Activated naive CD4-positive, alpha-beta T cell treated with anti-CD3 and anti-CD28 coated beads for 36 hours (primary cell): Measurements from ENCODE around the gene PCK2. TPM values are rescaled to one million over a fixed set of nuclear protein-coding genes. Genes with fewer than 3 reads are reported as not detected.
A peak's percentile ranks its signal among the peaks of the same experiment; 100 is the strongest.

Source experiments
- CTCF ChIA-PET: fragments of 350-600 bp; sonication (Branson Sonifier 250); formaldehyde crosslinking; loops from one replicate; lab custom pipeline; 2021; ENCODE audit warnings: antibody characterized with exemption; lab: Charles Lee
- DNase-seq: peaks from one replicate; pipeline ENCODE4 v3.0.0-alpha.2; 2020
- H3K27ac Mint-ChIP-seq: one replicate; pipeline ENCODE4 v1.8.0; 2021; ENCODE audit warnings: mild to moderate bottlenecking, mixed read lengths
- H3K27me3 Mint-ChIP-seq: one replicate; pipeline ENCODE4 v1.8.0; 2021; ENCODE audit warnings: low read depth, mixed read lengths
- H3K36me3 Mint-ChIP-seq: one replicate; pipeline ENCODE4 v1.8.0; 2021; ENCODE audit warnings: low read depth, mixed read lengths
- H3K4me1 Mint-ChIP-seq: one replicate; pipeline ENCODE4 v1.8.0; 2021; ENCODE audit warnings: low read depth, mixed read lengths
- H3K4me3 Mint-ChIP-seq: one replicate; pipeline ENCODE4 v1.8.0; 2021; ENCODE audit warnings: mild to moderate bottlenecking, moderate library complexity, mixed read lengths
- H3K9me3 Mint-ChIP-seq: one replicate; pipeline ENCODE4 v1.8.0; 2021; ENCODE audit warnings: mixed read lengths
- intact Hi-C: fragments of 100-400 bp; cut with micrococcal nuclease; formaldehyde crosslinking; loops from one replicate; pipeline ENCODE4 v1.15.1; 2023
- total RNA-seq, 2 experiments: library from RNA; stranded (reverse); gene quantifications; one replicate each; pipeline ENCODE4 v1.2.3, GENCODE V29; 2021

The PCK2 gene
- total RNA-seq, 2 experiments from 2014 or later = 117 TPM

- CTCF ChIA-PET = interaction anchor here (0.6 to 4.7 kb wide), 8 partner anchors 9 to 195 kb away, joined by 3 to 22 read pairs (median 4); partner anchors contain the start of genes DCAF11, IRF9, NRL and RNF31
- no peaks in the 10 kb centered on the region for H3K9me3 Mint-ChIP-seq
- peak overlapping the region; percentile 93 for H3K27ac Mint-ChIP-seq
- peaks cover 46% of the 10 kb centered on the region for H3K36me3 Mint-ChIP-seq
- H3K4me1 Mint-ChIP-seq = peaks cover 54% of the 10 kb centered on the region
- no peaks in the 10 kb centered on the region for H3K27me3 Mint-ChIP-seq
- DNase-seq = no peak
- intact Hi-C loops = no loop called here
- H3K4me3 Mint-ChIP-seq = peak overlapping the region; percentile 99
Observed at GRCh38 chr14:24138396-24139271, 44.5 kb downstream of the PCK2 start.

- Mint-ChIP-seq H3K27ac (peak overlapping the region; percentile 46), H3K4me3 (peak overlapping the region; percentile 99), H3K4me1 (peaks cover 61% of the 10 kb centered on the region), H3K27me3 (no peaks in the 10 kb centered on the region), H3K9me3 (no peaks in the 10 kb centered on the region), H3K36me3 (peaks cover 51% of the 10 kb centered on the region)
- intact Hi-C loops = no loop called here
- DNase-seq = peak; percentile 38
- CTCF ChIA-PET = interaction anchor here (0.6 to 4.7 kb wide), 5 partner anchors 21 to 81 kb away, joined by 3 to 22 read pairs (median 3); partner anchors contain the start of genes DCAF11, IRF9 and NRL
Observed at GRCh38 chr14:24139272-24139934, 45.3 kb downstream of the PCK2 start.

GRCh38 chr14:24141097-24141880 lies 47.2 kb downstream of the PCK2 start, which contains the start of gene EMC9:
TSS of gene EMC9 (minus strand) at chr14:24141591. CDS start at chr14:24141304, 287 bp downstream.
- peak; percentile 100 for DNase-seq
- no peaks in the 10 kb centered on the region for H3K27me3 Mint-ChIP-seq
- peaks cover 65% of the 10 kb centered on the region for H3K36me3 Mint-ChIP-seq

GRCh38 chr14:24143511-24143910 lies 49.4 kb downstream of the PCK2 start:
- Mint-ChIP-seq H3K27ac (peak overlapping the region; percentile 57), H3K4me1 (peaks cover 63% of the 10 kb centered on the region), H3K4me3 (no peak overlapping the region), H3K9me3 (no peaks in the 10 kb centered on the region), H3K27me3 (no peaks in the 10 kb centered on the region), H3K36me3 (peaks cover 54% of the 10 kb centered on the region)
- no peak for DNase-seq
- CTCF ChIA-PET = interaction anchor here (6.9 kb wide), 1 partner anchor 17 kb away, joined by 63 read pairs; the partner anchor contains the start of gene IRF9
- intact Hi-C loops = no loop called here

More at GRCh38 chr14:24141097-24141880, 47.2 kb downstream of the PCK2 start, which contains the start of gene EMC9:
- Mint-ChIP-seq H3K4me3 (peak within 1 kb of the TSS; percentile 99), H3K27ac (peak within 1 kb of the TSS; percentile 93), H3K9me3 (no peaks in the 10 kb centered on the region), H3K4me1 (peaks cover 73% of the 10 kb centered on the region)
- CTCF ChIA-PET = interaction anchor here (1.0 to 1.7 kb wide), 7 partner anchors 9 to 181 kb away, joined by 3 to 15 read pairs (median 4); partner anchors contain the start of gene IRF9
- intact Hi-C loops = loop anchor here (1.0 to 2.0 kb wide), 11 partner anchors 20 to 820 kb away; partner anchors contain the start of genes AP1G2, CHMP4A, DCAF11 and GMPR2

DNA sequence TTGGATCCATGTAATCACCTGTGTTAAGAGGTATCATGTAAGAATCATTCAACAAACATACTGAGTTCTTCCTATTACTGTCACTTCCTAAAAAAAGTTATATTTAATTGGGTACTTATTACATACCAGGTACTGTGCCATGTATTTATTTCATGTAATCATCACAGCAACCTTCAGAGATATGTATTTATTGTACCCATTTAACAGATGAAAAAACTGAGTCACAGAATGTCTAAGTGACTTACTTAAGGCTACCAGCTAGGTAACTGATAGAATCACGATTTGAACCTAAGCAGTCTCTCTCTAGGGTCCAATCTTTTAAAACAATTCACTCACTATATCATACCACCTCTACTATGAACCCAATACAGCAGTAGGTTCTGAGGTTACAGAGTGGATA lies 50.3 kb downstream of the PCK2 start:
- peaks cover 63% of the 10 kb centered on the region for H3K4me1 Mint-ChIP-seq
- peak overlapping the region; percentile 99 for H3K27ac Mint-ChIP-seq
- CTCF ChIA-PET = interaction anchor here (1.7 to 6.9 kb wide), 2 partner anchors 7 to 16 kb away, joined by 5 to 63 read pairs; partner anchors contain the start of gene IRF9
- H3K9me3 Mint-ChIP-seq = no peaks in the 10 kb centered on the region
- intact Hi-C loops = no loop called here
- peaks cover 51% of the 10 kb centered on the region for H3K36me3 Mint-ChIP-seq
- no peak overlapping the region for H3K4me3 Mint-ChIP-seq
- H3K27me3 Mint-ChIP-seq = no peaks in the 10 kb centered on the region
- DNase-seq = no peak

GRCh38 chr14:24145219-24145618 lies 51.1 kb downstream of the PCK2 start:
- no peaks in the 10 kb centered on the region for H3K27me3 Mint-ChIP-seq
- peaks cover 52% of the 10 kb centered on the region for H3K36me3 Mint-ChIP-seq
- DNase-seq = no peak
- H3K4me1 Mint-ChIP-seq = peaks cover 59% of the 10 kb centered on the region
- CTCF ChIA-PET = interaction anchor here (0.8 to 6.9 kb wide), 5 partner anchors 8 to 54 kb away, joined by 4 to 63 read pairs (median 5); partner anchors contain the start of genes DCAF11, IRF9 and NRL
- peak overlapping the region; percentile 99 for H3K27ac Mint-ChIP-seq
- intact Hi-C loops = loop anchor here (5.0 kb wide), 1 partner anchor 1053 kb away; no protein-coding TSS in a partner anchor
- no peaks in the 10 kb centered on the region for H3K9me3 Mint-ChIP-seq
- peak overlapping the region; percentile 97 for H3K4me3 Mint-ChIP-seq

GRCh38 chr14:24145690-24146452 lies 51.8 kb downstream of the PCK2 start:
- peak overlapping the region; percentile 97 for H3K4me3 Mint-ChIP-seq
- no peaks in the 10 kb centered on the region for H3K9me3 Mint-ChIP-seq
- CTCF ChIA-PET = interaction anchor here (0.7 to 6.9 kb wide), 12 partner anchors 9 to 285 kb away, joined by 3 to 63 read pairs (median 4); partner anchors contain the start of genes DCAF11, IRF9 and NRL
- peaks cover 52% of the 10 kb centered on the region for H3K36me3 Mint-ChIP-seq
- peaks cover 59% of the 10 kb centered on the region for H3K4me1 Mint-ChIP-seq
- intact Hi-C loops = loop anchor here (1.0 to 5.0 kb wide), 5 partner anchors 42 to 1054 kb away; partner anchors contain the start of genes DHRS1, IPO4, NOP9 and RABGGTA
- no peaks in the 10 kb centered on the region for H3K27me3 Mint-ChIP-seq
- no peak for DNase-seq
- H3K27ac Mint-ChIP-seq = peak overlapping the region; percentile 99

DNA sequence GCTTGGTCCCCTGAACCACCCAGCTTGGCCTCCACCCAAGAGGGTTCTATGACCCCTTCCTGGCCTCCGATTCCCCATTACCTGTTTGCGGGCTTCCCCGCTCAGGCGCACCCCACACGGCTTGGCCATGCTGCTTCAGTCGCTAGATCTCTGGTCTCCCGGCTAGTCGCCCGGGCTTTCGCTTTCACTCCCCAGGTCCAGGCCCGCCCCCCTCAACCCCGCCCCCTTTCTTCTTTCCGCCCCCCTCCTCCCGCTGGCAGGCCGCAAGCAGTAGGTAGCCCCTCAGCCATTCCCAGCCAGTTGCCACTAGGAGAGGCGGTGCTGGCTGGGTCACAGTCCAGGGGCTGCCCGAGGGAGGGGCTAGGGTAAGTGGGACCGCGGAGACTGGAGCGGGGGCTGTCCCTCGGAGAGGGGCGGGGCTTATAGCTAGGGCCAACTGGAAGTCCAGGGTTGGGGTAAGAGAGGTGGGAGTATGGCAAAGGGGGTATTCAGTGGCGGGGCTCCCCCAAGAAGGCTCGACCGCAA lies 52.4 kb downstream of the PCK2 start, which contains the start of gene PSME2:
TSS of gene PSME2 (minus strand) at position 158 of the 525 bp plus-strand sequence. CDS start at position 129, 29 bp downstream.
- peak; percentile 94 for DNase-seq
- Mint-ChIP-seq H3K4me1 (peaks cover 59% of the 10 kb centered on the region), H3K9me3 (no peaks in the 10 kb centered on the region), H3K27ac (peak within 1 kb of the TSS; percentile 99), H3K27me3 (no peaks in the 10 kb centered on the region), H3K36me3 (peaks cover 57% of the 10 kb centered on the region), H3K4me3 (peak within 1 kb of the TSS; percentile 97)
- intact Hi-C loops = loop anchor here (1.0 to 5.0 kb wide), 5 partner anchors 42 to 1054 kb away; partner anchors contain the start of genes DHRS1, IPO4, NOP9 and RABGGTA
- CTCF ChIA-PET = interaction anchor here (0.7 to 6.9 kb wide), 16 partner anchors 9 to 285 kb away, joined by 3 to 63 read pairs (median 4); partner anchors contain the start of genes DCAF11, DHRS1, IRF9 and NOP9

DNA sequence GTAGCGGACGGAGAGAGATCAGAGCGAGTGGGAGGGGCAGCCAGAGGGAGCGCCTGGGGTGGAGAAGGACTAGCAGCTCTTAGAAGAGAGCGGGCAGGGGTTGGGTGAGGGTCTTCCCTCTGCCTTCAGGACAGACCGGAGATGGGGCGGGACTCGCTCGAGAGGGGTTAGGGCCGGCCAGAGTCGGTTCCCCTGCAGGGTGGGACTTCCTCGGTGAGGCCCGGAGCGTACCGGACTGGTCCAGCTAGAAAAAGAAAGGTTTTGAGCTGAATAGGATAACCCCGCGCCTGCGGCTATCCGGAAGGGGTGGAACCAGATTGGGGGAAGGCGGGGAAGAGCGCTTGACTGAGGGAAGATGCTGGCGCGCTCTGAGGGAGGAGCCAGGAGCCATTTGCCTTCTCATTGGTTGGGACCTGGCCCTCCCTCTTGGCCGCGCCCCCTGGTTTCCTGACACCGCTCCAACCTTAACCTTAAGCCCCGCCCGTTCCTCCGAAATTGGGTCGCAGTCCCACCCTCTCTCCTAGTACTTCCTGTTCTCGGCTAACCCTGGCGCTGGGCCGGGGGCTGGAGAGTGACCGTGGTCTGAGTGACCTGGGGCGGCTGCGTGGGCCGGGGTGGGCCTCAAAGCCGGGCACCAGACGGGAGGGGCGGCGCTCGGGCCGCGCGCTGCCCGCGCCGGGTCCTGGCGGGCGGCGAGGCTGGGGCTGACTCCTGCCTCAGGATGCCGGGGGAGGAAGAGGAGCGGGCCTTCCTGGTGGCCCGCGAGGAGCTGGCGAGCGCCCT lies 53.1 kb downstream of the PCK2 start, which contains the start of gene RNF31:
TSS of gene RNF31 (plus strand) at position 521 of the 783 bp plus-strand sequence. CDS start at position 722, 201 bp downstream.
- no peaks in the 10 kb centered on the region for H3K9me3 Mint-ChIP-seq
- DNase-seq = peak; percentile 99
- CTCF ChIA-PET = interaction anchor here (0.7 to 6.9 kb wide), 16 partner anchors 9 to 284 kb away, joined by 3 to 63 read pairs (median 4); partner anchors contain the start of genes DCAF11, DHRS1, IPO4 and IRF9
- H3K27me3 Mint-ChIP-seq = no peaks in the 10 kb centered on the region
- H3K27ac Mint-ChIP-seq = peak within 1 kb of the TSS; percentile 99
- peaks cover 58% of the 10 kb centered on the region for H3K36me3 Mint-ChIP-seq
- peaks cover 54% of the 10 kb centered on the region for H3K4me1 Mint-ChIP-seq
- intact Hi-C loops = loop anchor here (1.0 to 5.0 kb wide), 14 partner anchors 11 to 1055 kb away; partner anchors contain the start of genes CHMP4A, DCAF11, DHRS1 and GMPR2
- H3K4me3 Mint-ChIP-seq = peak within 1 kb of the TSS; percentile 97
